GM10266 (cell line): Measurements from ENCODE around the gene AIF1L.

Experiments used
- DNase-seq: peaks from one replicate; pipeline ENCODE4 v3.0.0; 2012; ENCODE audit errors: extremely low spot score
- TF ChIP-seq, protein P1 (sequence below): IDR thresholded peaks from 2 replicates; pipeline ENCODE4 v1.5.1; 2012; ENCODE audit warnings: mild to moderate bottlenecking, low read depth; ENCODE audit not compliant: control insufficient read depth, insufficient read depth; ENCODE audit errors: missing control alignments

AIF1L gene

GRCh38 chr9:131051592-131052517, 44.5 kb upstream of the AIF1L start:
- TF ChIP-seq, protein P1, sequence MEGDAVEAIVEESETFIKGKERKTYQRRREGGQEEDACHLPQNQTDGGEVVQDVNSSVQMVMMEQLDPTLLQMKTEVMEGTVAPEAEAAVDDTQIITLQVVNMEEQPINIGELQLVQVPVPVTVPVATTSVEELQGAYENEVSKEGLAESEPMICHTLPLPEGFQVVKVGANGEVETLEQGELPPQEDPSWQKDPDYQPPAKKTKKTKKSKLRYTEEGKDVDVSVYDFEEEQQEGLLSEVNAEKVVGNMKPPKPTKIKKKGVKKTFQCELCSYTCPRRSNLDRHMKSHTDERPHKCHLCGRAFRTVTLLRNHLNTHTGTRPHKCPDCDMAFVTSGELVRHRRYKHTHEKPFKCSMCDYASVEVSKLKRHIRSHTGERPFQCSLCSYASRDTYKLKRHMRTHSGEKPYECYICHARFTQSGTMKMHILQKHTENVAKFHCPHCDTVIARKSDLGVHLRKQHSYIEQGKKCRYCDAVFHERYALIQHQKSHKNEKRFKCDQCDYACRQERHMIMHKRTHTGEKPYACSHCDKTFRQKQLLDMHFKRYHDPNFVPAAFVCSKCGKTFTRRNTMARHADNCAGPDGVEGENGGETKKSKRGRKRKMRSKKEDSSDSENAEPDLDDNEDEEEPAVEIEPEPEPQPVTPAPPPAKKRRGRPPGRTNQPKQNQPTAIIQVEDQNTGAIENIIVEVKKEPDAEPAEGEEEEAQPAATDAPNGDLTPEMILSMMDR, result no peak
- no peak for DNase-seq

DNA sequence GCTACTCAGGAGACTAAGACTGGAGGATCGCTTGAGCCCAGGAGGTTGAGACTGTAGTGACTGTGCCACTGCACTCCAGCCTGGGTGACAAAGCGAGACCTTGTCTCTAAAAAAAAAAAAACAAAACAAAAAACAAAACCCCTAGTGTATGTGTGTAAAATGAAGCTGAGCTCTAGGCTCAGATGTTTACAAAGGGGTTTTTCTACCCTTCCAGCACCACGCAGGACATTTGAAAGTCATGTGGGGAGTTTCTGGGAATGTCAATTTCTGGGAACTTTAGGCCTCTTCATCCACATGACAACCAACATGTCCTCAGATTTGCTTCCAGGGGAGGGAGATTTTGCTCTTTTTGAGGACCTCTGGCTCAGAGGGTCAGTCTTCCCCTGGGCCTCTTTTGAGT, 42.4 kb upstream of the AIF1L start:
- TF ChIP-seq, protein P1, result no peak
- no peak for DNase-seq

DNA sequence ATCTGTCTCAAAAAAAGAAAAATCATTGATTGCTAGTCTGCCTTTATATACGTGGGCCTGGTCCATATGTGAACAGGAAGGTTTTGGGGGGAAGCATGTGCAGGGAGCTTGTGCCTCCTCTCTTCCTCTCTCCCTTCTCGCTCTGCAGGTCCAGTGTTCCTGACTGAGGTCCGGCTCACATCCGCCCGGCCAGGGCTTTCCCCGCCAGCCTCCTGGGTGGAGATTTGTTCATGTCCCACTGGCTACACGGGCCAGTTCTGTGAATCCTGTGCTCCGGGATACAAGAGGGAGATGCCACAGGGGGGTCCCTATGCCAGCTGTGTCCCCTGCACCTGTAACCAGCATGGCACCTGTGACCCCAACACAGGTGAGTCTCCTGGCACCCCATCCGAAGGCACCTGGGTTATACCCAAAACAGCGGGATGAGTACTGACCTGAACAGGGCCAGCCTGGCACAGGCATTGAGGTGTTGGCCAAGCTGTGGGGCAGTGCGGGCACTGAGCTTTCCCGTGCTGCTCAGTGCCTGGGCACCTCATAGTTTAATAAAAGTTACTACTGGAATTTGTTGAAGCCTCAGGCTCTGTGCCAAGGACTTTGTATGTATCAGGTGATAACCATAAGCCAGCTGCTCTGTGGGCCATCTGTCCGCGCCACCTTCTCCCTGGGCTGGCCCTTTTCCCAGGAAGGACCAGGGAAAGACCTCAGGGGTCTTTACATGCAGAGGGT, 39.4 kb upstream of the AIF1L start:
- TF ChIP-seq, protein P1, result no peak

GRCh38 chr9:131060900-131061630, 35.3 kb upstream of the AIF1L start:
- TF ChIP-seq, protein P1, result no peak

More for the DNA sequence above, 39.4 kb upstream of the AIF1L start:
- no peak for DNase-seq

GRCh38 chr9:131062969-131063368, 33.4 kb upstream of the AIF1L start:
- TF ChIP-seq, protein P1, result no peak
- DNase-seq, result no peak

More at GRCh38 chr9:131060900-131061630, 35.3 kb upstream of the AIF1L start:
- no peak for DNase-seq

GRCh38 chr9:131065599-131065998, 30.7 kb upstream of the AIF1L start:
- TF ChIP-seq, protein P1, result no peak
- no peak for DNase-seq
